Mucosa of rectum (tissue), 2 donors: ENCODE measurements around the gene CRTC3.

Experiments used
- H3K27ac ChIP-seq, 2 donors: one replicate each; pipeline ENCODE4 v1.7.0; 2013; ENCODE audit warnings: inconsistent platforms in 2 of 2, low read depth in 2 of 2, low read length in 2 of 2
- H3K27me3 ChIP-seq, 2 donors: one replicate each; pipeline ENCODE4 v1.7.0; 2013; ENCODE audit warnings: low read length in 2 of 2; ENCODE audit not compliant: control insufficient read depth in 2 of 2, insufficient read depth in 2 of 2
- H3K36me3 ChIP-seq, 2 donors: one replicate each; pipeline ENCODE4 v1.7.0; 2013; ENCODE audit warnings: low read length in 2 of 2; ENCODE audit not compliant: control insufficient read depth in 2 of 2, insufficient read depth in 2 of 2
- H3K4me1 ChIP-seq, 2 donors: one replicate each; pipeline ENCODE4 v1.7.0; 2013; ENCODE audit warnings: low read length in 2 of 2, mild to moderate bottlenecking in 1 of 2; ENCODE audit not compliant: control insufficient read depth in 2 of 2, insufficient read depth in 2 of 2
- H3K4me3 ChIP-seq, 2 donors: one replicate each; pipeline ENCODE4 v1.7.0; 2013; ENCODE audit warnings: low read length in 2 of 2
- H3K9ac ChIP-seq, 2 donors: one replicate each; pipeline ENCODE4 v1.7.0; 2013; ENCODE audit warnings: low read length in 2 of 2, low read depth in 1 of 2, mild to moderate bottlenecking in 1 of 2
- H3K9me3 ChIP-seq, 2 donors: one replicate each; pipeline ENCODE4 v1.7.0; 2013; ENCODE audit warnings: low read length in 2 of 2; ENCODE audit not compliant: control insufficient read depth in 2 of 2
- donor health status: healthy.
- donor health status: Normal muscosa, but diverticular disease.

Gene CRTC3

GRCh38 chr15:90644952-90645725 lies 115.4 kb downstream of the CRTC3 start:
- Histone ChIP-seq H3K36me3 (peaks cover 23 to 26% of the 10 kb centered on the region in 2 donors), H3K4me1 (peaks cover 0 to 5% of the 10 kb centered on the region in 2 donors), H3K27ac (no peak overlapping the region), H3K9me3 (no peaks in the 10 kb centered on the region), H3K9ac (no peak overlapping the region), H3K27me3 (no peaks in the 10 kb centered on the region), H3K4me3 (no peak overlapping the region)

- no peak overlapping the region for H3K9ac ChIP-seq
These were observed 116.3 kb downstream of the CRTC3 start for GRCh38 chr15:90645873-90646575.

GRCh38 chr15:90646662-90647305 lies 117.1 kb downstream of the CRTC3 start:
- Histone ChIP-seq H3K27ac (no peak overlapping the region), H3K9me3 (no peaks in the 10 kb centered on the region), H3K4me1 (peaks cover 0 to 5% of the 10 kb centered on the region in 2 donors), H3K27me3 (no peaks in the 10 kb centered on the region), H3K9ac (no peak overlapping the region), H3K36me3 (peaks cover 17 to 18% of the 10 kb centered on the region in 2 donors), H3K4me3 (no peak overlapping the region)

More at GRCh38 chr15:90645873-90646575, 116.3 kb downstream of the CRTC3 start:
- Histone ChIP-seq H3K27ac (no peak overlapping the region), H3K9me3 (no peaks in the 10 kb centered on the region), H3K4me3 (no peak overlapping the region), H3K4me1 (peaks cover 0 to 5% of the 10 kb centered on the region in 2 donors), H3K36me3 (peaks cover 18 to 20% of the 10 kb centered on the region in 2 donors), H3K27me3 (no peaks in the 10 kb centered on the region)

- Histone ChIP-seq H3K9ac (no peak overlapping the region), H3K9me3 (no peaks in the 10 kb centered on the region), H3K36me3 (peaks cover 11 to 13% of the 10 kb centered on the region in 2 donors), H3K27me3 (no peaks in the 10 kb centered on the region), H3K4me1 (peaks cover 0 to 5% of the 10 kb centered on the region in 2 donors), H3K27ac (no peak overlapping the region), H3K4me3 (no peak overlapping the region)
These were observed 117.6 kb downstream of the CRTC3 start for GRCh38 chr15:90647326-90647725.

GRCh38 chr15:90648137-90649070 lies 118.7 kb downstream of the CRTC3 start:
- H3K4me1 ChIP-seq = peaks cover 0 to 5% of the 10 kb centered on the region in 2 donors
- H3K4me3 ChIP-seq = peak overlapping the region in 1 of 2 donors; percentile 11
- H3K9me3 ChIP-seq = no peaks in the 10 kb centered on the region
- H3K9ac ChIP-seq = no peak overlapping the region
- H3K27me3 ChIP-seq = no peaks in the 10 kb centered on the region
- H3K36me3 ChIP-seq = peaks cover under 1 to 5% of the 10 kb centered on the region in 2 donors
- H3K27ac ChIP-seq = peak overlapping the region; percentile 37 to 40

GRCh38 chr15:90650117-90650955 lies 120.6 kb downstream of the CRTC3 start:
- H3K9ac ChIP-seq = no peak overlapping the region
- H3K27ac ChIP-seq = no peak overlapping the region
- H3K9me3 ChIP-seq = no peaks in the 10 kb centered on the region
- no peaks in the 10 kb centered on the region for H3K27me3 ChIP-seq
- no peaks in the 10 kb centered on the region for H3K36me3 ChIP-seq
- H3K4me1 ChIP-seq = peaks cover 0 to 5% of the 10 kb centered on the region in 2 donors
- H3K4me3 ChIP-seq = no peak overlapping the region

- Histone ChIP-seq H3K4me3 (no peak overlapping the region), H3K9me3 (no peaks in the 10 kb centered on the region), H3K36me3 (no peaks in the 10 kb centered on the region), H3K9ac (no peak overlapping the region), H3K27ac (no peak overlapping the region), H3K27me3 (no peaks in the 10 kb centered on the region), H3K4me1 (peaks cover 0 to 5% of the 10 kb centered on the region in 2 donors)
These were observed 121.4 kb downstream of the CRTC3 start for GRCh38 chr15:90650956-90651689.

- Histone ChIP-seq H3K36me3 (no peaks in the 10 kb centered on the region), H3K9ac (peak overlapping the region in 1 of 2 donors; percentile 25), H3K4me1 (peaks cover 5 to 6% of the 10 kb centered on the region in 2 donors), H3K27me3 (no peaks in the 10 kb centered on the region), H3K9me3 (no peaks in the 10 kb centered on the region), H3K4me3 (no peak overlapping the region), H3K27ac (no peak overlapping the region)
These were observed 124.8 kb downstream of the CRTC3 start for GRCh38 chr15:90654233-90655136.
